HG02970 (cell line): Measurements from ENCODE around the gene CD300LD.

Experiments used
- ATAC-seq: cut with Tn5 transposase; IDR thresholded peaks from one replicate; pipeline ENCODE4 v1.9.1; 2021; ENCODE audit warnings: mild to moderate bottlenecking, moderate library complexity, moderate number of reproducible peaks; ENCODE audit not compliant: unreplicated experiment, low FRiP score

CD300LD gene

DNA sequence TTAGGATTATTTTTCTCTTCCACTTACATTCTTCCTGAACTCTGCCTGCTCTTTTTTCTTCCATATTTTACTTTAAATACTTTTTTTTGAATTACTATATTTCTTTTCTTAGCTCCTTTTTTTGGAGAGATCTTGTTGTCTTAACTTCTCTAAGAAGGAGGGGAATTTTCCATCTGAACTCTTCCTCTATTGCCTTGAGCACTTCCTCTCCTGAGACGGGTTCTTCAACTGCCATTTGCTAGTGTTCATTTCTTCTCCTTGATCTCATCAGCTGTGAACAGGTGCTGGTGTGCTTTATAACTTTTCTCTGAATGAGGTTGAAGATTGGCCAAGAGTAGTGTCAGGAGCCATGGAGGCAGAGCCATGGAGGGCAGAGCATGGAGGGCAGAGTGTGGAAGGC lies 15.1 kb upstream of the CD300LD start:
- ATAC-seq, result no peak

GRCh38 chr17:74606050-74606449 lies 14.0 kb upstream of the CD300LD start:
- ATAC-seq, result no peak

- no peak for ATAC-seq
These were observed 13.3 kb upstream of the CD300LD start for GRCh38 chr17:74605361-74605760.

DNA sequence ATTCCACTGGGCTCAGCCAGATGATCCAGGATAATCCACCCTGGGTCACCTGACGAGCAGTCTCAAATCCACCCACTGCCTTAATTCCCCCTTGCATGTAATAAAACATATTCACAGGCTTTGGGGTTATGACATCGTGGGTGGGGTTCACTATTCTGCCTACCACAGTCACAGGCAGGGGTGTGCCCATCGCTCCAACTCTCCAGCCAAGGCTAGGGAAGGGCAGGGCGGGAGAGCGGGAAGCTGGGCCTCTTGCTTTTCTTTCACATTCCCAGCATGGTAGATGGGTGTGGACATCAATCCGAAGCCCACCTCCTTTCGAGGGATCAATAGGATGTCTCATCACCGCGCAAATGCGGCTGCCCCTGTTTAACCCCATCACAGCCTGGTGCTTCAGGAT lies 12.7 kb upstream of the CD300LD start:
- no peak for ATAC-seq

GRCh38 chr17:74604200-74604599 lies 12.1 kb upstream of the CD300LD start:
- ATAC-seq, result no peak

DNA sequence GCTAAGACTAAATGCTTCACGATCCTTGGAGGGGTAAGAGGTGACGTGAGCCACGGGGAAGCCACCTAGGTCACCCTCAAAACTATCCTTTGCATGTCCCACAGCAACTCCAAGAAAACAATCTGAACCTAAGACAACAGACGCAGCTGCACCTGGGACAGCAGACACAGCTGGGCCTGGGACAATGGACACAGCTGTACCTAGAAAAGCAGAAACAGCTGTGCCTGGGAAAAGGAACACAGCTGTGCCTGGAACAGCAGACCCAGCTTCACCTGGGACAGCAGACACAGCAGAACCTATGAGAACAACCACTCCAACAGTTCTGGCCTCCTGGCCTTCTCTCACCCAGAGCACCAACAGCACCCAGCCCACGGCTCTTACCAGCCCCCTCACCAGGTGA lies 11.7 kb upstream of the CD300LD start:
- no peak for ATAC-seq

DNA sequence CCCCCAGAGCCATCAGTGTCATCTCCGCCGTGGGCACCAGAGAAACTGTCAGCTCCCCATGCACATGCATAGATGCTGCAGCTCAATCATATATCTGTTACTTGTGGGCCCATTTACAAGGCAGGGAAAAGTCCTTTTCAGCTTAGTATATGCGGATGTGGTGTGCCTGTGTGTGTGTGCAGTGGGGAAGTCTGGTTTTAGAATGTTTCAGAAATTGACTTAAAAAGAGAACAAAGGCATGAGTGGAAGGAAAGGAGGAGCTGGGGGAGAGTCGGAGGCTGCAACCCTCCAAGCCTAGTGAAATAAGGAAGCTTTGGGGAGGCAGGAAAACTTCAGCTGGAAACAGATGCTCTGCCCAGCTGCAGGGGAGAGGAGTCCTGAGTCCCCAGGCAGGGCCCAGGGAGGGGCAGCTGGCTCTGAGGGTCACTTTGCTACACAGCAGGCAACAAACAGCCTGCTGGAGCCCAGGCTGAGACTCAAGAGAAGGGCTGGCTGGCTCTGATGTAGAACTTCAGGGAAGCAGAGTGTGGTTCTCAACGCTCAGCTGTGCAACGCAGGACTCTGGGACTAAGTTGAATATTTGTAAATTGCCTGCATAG lies 11.1 kb upstream of the CD300LD start:
- ATAC-seq, result no peak

GRCh38 chr17:74601944-74602572 lies 10.0 kb upstream of the CD300LD start:
- no peak for ATAC-seq

- ATAC-seq, result no peak
These were observed 7.4 kb upstream of the CD300LD start for GRCh38 chr17:74599448-74599939.

- no peak for ATAC-seq
These were observed 6.9 kb upstream of the CD300LD start for GRCh38 chr17:74599023-74599399.

- no peak for ATAC-seq
These were observed 6.4 kb upstream of the CD300LD start for GRCh38 chr17:74598346-74599022.

GRCh38 chr17:74597069-74597790 lies 5.1 kb upstream of the CD300LD start:
- ATAC-seq, result no peak

DNA sequence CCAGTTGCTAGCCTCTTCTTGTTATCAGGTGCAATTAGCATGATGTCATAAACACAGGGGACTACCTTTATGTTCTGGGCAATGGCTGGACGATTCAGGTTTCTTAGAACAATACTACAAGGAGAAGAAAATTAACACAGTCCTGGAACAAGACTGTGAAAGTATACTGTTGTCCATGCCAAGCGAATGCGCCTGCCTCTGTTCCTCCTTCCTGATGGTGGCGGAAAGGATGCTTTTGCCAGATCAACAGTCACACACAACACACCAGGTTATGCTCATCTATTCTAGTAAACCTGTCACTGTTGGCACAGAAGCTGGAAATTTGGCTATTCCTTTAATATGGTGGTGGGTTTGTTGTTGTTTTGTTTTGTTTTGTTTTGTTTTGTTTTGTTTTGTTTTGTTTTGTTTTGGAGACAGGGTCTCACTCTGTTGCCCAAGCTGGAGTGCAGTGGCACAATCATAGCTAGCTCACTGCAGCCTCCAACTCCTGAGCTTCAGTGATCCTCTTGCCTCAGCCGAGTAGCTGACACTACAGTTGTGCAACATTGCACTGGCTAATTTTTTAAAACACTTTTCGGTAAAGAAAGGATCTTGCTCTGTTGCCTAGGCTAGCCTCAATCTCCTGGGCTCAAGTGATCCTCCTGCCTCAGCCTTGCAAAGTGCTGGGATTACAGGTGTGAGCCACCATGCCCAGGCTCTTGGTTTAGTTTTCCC lies 3.1 kb upstream of the CD300LD start:
- ATAC-seq, result no peak

- ATAC-seq, result no peak
These were observed 580 bp downstream of the CD300LD start for GRCh38 chr17:74591503-74591902.

GRCh38 chr17:74585711-74586110 lies 6.4 kb downstream of the CD300LD start:
- ATAC-seq, result no peak

- no peak for ATAC-seq
These were observed 7.6 kb downstream of the CD300LD start for GRCh38 chr17:74584292-74585060.

DNA sequence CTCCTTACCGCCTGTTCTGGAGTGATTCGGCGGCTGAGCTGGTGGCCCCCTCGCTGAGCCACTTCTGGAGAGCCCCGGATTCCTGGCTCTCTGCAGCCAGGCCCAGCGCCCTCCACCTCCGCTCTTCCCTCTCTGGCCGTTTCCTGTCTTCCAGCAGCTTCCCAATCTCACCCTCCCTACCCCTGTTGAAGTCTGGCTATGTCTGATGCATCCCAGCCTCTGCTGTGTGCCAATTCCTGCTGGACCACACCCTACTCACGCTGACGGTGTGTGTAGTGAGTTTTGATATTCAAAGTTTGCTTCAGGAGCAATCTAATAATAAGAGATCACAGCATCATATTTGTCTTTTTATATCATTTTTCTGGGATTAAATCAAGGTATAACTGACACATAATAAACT lies 9.4 kb downstream of the CD300LD start:
- no peak for ATAC-seq

DNA sequence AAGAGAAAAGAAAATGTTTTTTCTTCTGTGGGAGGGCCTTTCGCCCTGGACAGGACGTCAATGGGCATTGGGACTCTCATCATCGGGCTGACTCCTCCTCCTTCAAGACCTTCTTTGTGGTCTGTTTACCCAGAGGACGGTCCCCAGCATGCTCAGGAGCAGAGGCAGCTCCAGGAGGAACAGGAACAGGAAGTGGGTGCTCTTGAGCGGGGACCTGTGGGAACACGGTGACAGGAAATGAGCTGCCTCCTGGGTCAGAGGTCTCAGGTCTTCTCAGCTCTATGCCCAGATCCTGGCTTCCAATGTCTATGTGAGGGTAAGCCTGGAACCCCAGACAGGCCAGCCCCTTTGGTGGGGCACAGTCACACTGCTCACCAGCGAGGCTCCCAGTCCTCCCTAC lies 12.2 kb downstream of the CD300LD start:
- no peak for ATAC-seq

- no peak for ATAC-seq
These were observed 13.1 kb downstream of the CD300LD start for GRCh38 chr17:74578979-74579378.
